ENCODE measurements around the gene PRPF38B. TPM values are rescaled to one million over a fixed set of nuclear protein-coding genes. Genes with fewer than 3 reads are reported as not detected.
"Not testable (repeated sequence)": the region's sequence is repeated elsewhere in the genome, so short reads cannot be mapped to it uniquely, and the experiment has no call there.

PRPF38B gene
- total RNA-seq, 2 experiments from 2014 or later, result 50.4 to 52.2 TPM

DNA sequence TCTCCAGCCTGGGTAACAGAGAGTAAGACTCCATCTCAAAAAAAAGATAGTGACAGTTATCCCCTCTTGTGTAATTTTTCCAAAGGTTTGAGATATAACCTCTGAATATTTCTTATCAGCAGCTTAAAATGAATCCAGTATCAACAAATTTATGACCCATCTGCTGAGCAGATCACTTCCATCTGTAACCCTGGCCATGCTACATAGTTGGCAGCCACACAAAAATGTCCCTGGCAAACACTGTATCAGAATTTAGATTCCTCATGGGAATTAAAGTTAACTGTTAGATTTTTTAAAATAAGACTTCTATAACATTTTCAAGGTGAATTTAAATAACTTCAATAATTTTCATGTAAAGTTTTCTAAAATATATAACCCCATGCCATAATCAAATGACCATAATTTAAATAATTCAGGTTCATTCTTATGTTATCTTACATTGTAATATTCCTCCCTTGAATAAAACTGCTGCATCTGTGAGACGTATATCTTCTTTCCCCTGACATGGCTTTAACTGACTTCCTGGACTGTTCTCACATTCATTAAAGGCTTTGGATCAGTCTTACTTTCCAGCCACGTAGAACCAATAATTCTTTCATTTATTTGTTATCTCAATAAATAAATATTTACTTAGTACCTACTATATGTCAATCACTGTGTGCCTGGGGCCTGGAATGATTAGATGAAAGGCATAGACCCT, 5.3 kb upstream of the PRPF38B start:
- intact Hi-C loops (cut with micrococcal nuclease), result no loop called here
- no peaks in the 10 kb centered on the region for H3K27me3 Mint-ChIP-seq (ENCODE audit: low read depth)
- CTCF ChIA-PET, result no interaction called here
- no peak overlapping the region for H3K27ac Mint-ChIP-seq
- H3K9me3 Mint-ChIP-seq, result no peaks in the 10 kb centered on the region
- H3K4me1 Mint-ChIP-seq (ENCODE audit: low read depth), result peaks cover 15% of the 10 kb centered on the region
- no peak overlapping the region for H3K4me3 Mint-ChIP-seq
- DNase-seq, result no peak
- no peaks in the 10 kb centered on the region for H3K36me3 Mint-ChIP-seq (ENCODE audit: low read depth)

DNA sequence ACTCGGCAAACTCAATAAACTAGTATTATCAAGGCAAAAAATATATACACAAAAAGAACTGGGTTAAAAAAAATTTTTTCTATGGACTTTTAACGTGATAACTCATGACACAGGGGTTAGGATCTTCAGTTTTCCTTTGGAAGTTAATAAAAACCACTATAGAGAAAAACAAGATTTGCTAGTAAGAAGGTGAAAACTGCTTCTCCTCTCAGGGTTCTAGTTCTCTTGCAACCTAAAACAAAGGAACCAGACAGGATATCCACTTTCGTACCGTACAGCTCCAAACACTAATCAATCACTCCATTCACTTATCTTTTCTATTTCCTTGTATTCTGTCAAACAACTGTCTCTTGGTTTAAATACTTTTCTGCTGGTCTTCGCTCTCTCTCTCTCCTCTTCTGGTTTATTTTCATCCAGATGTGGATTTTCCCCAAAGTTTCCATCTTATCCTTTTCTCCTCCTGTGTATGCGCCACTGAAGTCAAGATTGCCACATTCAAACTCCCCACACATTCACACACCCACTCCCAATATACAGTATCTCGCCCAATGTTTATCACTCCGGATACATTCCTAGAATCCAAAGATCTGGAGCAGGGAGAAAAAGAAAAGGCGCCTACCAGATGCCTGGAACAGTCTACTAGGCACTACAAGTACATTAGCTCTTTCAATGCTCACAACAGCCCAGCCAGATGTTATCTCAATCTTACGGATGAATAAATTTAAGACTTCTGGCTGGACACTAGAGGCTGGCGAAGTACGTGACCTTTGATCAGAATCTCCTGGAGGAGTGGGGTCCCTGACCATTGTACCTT, 775 bp upstream of the PRPF38B start:
- no peaks in the 10 kb centered on the region for H3K9me3 Mint-ChIP-seq
- intact Hi-C loops (cut with micrococcal nuclease), result loop anchor here (5.0 kb wide), 3 partner anchors 136 to 351 kb away; partner anchors contain the start of gene WDR47
- no peaks in the 10 kb centered on the region for H3K27me3 Mint-ChIP-seq (ENCODE audit: low read depth)
- H3K4me3 Mint-ChIP-seq, result peak overlapping the region; percentile 86
- no peak for DNase-seq
- H3K4me1 Mint-ChIP-seq (ENCODE audit: low read depth), result peaks cover 30% of the 10 kb centered on the region
- peak overlapping the region; percentile 98 for H3K27ac Mint-ChIP-seq
- CTCF ChIA-PET, result interaction anchor here (0.6 to 3.0 kb wide), 5 partner anchors 10 to 46 kb away, joined by 3 to 28 read pairs (median 4); no protein-coding TSS in a partner anchor
- peaks cover 31% of the 10 kb centered on the region for H3K36me3 Mint-ChIP-seq (ENCODE audit: low read depth)

DNA sequence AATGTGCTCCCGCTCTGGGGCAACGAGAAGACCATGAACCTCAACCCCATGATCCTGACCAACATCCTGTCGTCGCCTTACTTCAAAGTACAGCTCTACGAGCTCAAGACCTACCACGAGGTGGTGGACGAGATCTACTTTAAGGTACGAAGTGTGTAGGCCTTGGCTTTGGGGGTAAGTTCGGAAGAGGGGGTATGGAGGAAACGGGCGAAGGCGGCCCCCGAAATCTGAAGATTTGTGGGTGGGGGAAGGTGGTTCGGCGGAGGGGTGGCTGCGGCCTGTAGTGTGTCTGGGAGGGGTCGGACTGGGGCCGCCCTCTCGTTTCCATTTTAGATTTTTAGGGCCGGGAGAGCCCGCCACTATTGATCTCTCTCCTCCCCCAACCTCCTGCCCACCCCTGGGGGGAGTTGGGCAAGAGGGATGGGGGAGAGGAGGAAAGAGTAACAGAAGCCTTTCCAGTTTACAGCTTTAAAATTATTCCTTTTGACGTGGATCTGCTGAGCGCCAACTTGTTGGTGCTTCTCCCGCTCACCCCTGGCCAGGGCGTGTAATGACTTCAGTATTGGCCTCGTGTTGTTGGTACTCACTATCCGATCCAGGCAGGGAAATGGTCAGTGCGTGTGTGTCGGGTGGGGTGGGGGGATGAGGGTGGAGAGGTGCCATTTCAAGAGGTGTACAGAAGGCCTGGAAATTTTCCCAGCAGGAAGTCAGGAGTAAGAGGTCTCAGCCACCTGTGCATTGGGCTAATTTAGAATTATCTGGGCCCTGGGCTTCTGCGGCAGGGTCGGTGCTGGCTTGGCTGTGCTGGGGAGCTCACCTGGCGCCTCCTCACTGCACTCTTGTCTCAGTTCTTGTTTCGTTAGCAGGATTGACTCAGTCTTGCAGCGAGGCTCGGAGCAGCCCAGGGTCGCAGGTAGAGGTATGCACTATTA, 880 bp downstream of the PRPF38B start:
- peak overlapping the region; percentile 86 for H3K4me3 Mint-ChIP-seq
- CTCF ChIA-PET, result interaction anchor here (1.1 to 3.0 kb wide), 6 partner anchors 10 to 132 kb away, joined by 4 to 28 read pairs (median 6); partner anchors contain the start of genes EEIG2 and HENMT1
- H3K27ac Mint-ChIP-seq, result peak overlapping the region; percentile 98
- no peaks in the 10 kb centered on the region for H3K27me3 Mint-ChIP-seq (ENCODE audit: low read depth)
- peak; percentile 80 for DNase-seq
- no peaks in the 10 kb centered on the region for H3K9me3 Mint-ChIP-seq
- intact Hi-C loops (cut with micrococcal nuclease), result loop anchor here (1.0 to 5.0 kb wide), 18 partner anchors 11 to 1646 kb away; partner anchors contain the start of genes CLCC1, GPSM2, HENMT1 and RBM15
- H3K4me1 Mint-ChIP-seq (ENCODE audit: low read depth), result peaks cover 43% of the 10 kb centered on the region
- peaks cover 43% of the 10 kb centered on the region for H3K36me3 Mint-ChIP-seq (ENCODE audit: low read depth)

DNA sequence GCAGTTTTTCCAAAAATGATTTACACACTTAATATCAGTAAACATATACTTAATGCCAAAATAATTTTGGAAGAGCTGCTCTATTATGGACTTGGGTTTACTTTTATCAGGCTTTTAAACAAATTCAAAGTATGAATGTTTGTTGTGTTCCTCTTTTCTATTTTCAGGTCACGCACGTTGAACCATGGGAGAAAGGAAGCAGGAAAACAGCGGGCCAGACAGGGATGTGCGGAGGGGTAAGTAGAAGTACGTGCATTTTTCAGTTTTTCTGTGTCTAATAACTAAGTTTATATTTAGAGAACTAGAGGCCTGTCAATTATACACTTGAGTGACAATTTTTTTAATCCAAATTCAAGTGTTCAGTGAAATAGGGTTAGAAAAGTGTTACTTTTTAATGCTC, 3.4 kb downstream of the PRPF38B start:
- H3K27ac Mint-ChIP-seq, result peak overlapping the region; percentile 83

DNA sequence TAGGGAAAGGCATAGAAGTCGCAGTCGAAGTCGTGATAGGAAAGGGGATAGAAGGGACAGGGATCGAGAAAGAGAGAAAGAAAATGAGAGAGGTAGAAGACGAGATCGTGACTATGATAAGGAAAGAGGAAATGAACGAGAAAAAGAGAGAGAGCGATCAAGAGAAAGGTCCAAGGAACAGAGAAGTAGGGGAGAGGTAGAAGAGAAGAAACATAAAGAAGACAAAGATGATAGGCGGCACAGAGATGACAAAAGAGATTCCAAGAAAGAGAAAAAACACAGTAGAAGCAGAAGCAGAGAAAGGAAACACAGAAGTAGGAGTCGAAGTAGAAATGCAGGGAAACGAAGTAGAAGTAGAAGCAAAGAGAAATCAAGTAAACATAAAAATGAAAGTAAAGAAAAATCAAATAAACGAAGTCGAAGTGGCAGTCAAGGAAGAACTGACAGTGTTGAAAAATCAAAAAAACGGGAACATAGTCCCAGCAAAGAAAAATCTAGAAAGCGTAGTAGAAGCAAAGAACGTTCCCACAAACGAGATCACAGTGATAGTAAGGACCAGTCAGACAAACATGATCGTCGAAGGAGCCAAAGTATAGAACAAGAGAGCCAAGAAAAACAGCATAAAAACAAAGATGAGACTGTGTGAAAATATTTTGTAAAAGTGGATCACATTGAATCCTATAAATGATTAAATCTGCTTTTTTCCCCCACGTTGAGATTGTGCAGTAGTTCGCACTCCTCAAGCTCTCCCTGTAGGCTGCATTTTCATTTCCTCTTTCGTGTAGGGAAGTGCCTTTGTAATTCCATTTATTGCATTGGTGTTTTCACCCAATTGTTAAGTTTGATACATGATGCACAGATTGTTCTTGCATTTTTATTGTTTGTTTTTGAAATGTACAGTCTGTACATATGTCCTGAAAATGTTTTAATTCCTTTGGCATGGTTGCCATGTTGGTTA, 7.5 kb downstream of the PRPF38B start:
- Mint-ChIP-seq H3K4me1 (ENCODE audit: low read depth) (peaks cover 50% of the 10 kb centered on the region), H3K9me3 (no peaks in the 10 kb centered on the region), H3K36me3 (ENCODE audit: low read depth) (peaks cover 50% of the 10 kb centered on the region), H3K27ac (peak overlapping the region; percentile 76), H3K4me3 (peak overlapping the region; percentile 56), H3K27me3 (ENCODE audit: low read depth) (no peaks in the 10 kb centered on the region)
- CTCF ChIA-PET, result no interaction called here
- DNase-seq, result no peak
- intact Hi-C loops (cut with micrococcal nuclease), result no loop called here

More for the DNA sequence above, 3.4 kb downstream of the PRPF38B start:
- CTCF ChIA-PET, result no interaction called here
- no peaks in the 10 kb centered on the region for H3K9me3 Mint-ChIP-seq
- H3K4me1 Mint-ChIP-seq (ENCODE audit: low read depth), result peaks cover 55% of the 10 kb centered on the region
- intact Hi-C loops (cut with micrococcal nuclease), result no loop called here
- DNase-seq, result no peak
- H3K4me3 Mint-ChIP-seq, result peak overlapping the region; percentile 64
- no peaks in the 10 kb centered on the region for H3K27me3 Mint-ChIP-seq (ENCODE audit: low read depth)
- peaks cover 64% of the 10 kb centered on the region for H3K36me3 Mint-ChIP-seq (ENCODE audit: low read depth)

DNA sequence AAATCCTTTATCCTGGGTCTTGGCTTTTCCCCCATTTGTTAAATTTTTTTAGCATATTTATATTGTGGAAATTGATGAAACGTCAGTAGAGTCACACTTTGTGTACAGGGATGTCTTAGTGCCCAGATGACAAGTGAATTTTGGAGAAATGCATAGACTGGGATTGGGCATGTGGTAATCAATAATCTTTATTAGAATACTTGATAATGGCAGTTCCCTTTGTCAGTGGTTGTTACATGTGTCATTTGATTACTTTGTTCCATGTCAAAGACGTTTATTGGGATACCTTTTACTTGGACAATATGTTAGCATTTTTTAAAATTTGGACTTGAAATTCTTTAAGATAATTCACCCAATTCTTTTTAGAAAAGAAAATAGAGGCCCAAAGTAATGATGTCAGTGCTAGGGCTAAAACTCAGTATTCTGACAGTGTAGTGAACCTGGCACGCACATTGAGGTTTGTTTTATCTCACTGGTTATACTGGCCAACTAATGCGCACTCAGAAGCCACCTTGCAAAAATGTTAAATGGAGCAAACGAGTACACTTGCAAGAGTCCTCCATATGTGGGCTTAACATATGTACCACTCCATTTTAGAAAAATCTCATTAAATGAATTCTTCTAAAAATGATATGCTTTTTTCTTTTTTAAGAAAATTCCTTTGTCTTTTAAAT, 9.2 kb downstream of the PRPF38B start:
- DNase-seq, result no peak
- Mint-ChIP-seq H3K9me3 (no peaks in the 10 kb centered on the region), H3K4me3 (no peak overlapping the region), H3K36me3 (ENCODE audit: low read depth) (peaks cover 40% of the 10 kb centered on the region), H3K27ac (peak overlapping the region; percentile 37), H3K4me1 (ENCODE audit: low read depth) (peaks cover 44% of the 10 kb centered on the region), H3K27me3 (ENCODE audit: low read depth) (no peaks in the 10 kb centered on the region)
- CTCF ChIA-PET, result interaction anchor here (0.6 kb wide), 1 partner anchor 86 kb away, joined by 4 read pairs; no protein-coding TSS in a partner anchor
- intact Hi-C loops (cut with micrococcal nuclease), result no loop called here

DNA sequence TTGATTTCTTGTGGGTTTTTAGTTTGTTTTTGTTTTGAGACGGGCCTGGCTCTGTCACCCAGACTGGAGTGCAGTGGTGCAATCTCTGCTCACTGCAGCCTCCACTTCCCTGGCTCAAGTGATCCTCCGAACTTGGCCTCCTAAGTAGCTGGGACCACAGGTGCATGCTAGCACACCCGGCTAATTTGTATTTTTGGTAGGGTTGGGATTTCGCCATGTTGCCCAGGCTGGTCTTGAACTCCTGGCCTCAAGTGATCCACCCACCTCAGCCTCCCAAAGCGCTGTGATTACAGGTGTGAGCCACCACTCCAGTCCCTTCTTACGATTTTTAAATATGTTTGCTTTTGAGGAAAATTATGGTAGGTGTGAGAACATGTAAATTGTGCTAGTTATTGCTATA, 10.0 kb downstream of the PRPF38B start:
- peaks cover 38% of the 10 kb centered on the region for H3K4me1 Mint-ChIP-seq (ENCODE audit: low read depth)
- CTCF ChIA-PET, result interaction anchor here (1.7 kb wide), 1 partner anchor 10 kb away, joined by 4 read pairs; the partner anchor contains the start of gene PRPF38B
- H3K9me3 Mint-ChIP-seq; intact Hi-C loops (cut with micrococcal nuclease); DNase-seq; H3K4me3 Mint-ChIP-seq; H3K27me3 Mint-ChIP-seq (ENCODE audit: low read depth): not testable (repeated sequence)
- peaks cover 33% of the 10 kb centered on the region for H3K36me3 Mint-ChIP-seq (ENCODE audit: low read depth)
- peak overlapping the region; percentile 50 for H3K27ac Mint-ChIP-seq

DNA sequence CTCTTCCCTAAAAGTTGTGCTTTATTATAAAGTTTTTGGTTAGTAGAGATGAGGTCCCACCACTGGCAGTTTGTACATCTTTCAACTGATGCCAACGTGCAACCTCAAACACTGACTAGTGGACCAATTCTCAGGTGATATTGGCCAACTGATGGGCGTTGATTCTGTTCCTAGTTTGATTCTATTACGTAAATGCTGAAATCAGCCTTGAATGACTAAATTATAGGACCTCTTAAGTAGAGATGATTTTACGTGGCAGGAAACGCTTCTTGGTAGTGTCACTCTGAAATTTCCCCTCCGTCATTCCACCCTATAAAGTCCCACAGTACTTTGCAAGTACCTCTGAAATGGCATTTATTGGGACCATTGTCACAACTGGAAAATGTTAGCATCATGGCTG, 11.8 kb downstream of the PRPF38B start:
- H3K36me3 Mint-ChIP-seq (ENCODE audit: low read depth), result peaks cover 20% of the 10 kb centered on the region
- peaks cover 28% of the 10 kb centered on the region for H3K4me1 Mint-ChIP-seq (ENCODE audit: low read depth)
- intact Hi-C loops (cut with micrococcal nuclease), result loop anchor here (1.0 kb wide), 2 partner anchors 12 to 42 kb away; partner anchors contain the start of genes PRPF38B and STXBP3
- CTCF ChIA-PET, result no interaction called here
- H3K9me3 Mint-ChIP-seq, result no peaks in the 10 kb centered on the region
- DNase-seq, result peak; percentile 21
- peak overlapping the region; percentile 84 for H3K27ac Mint-ChIP-seq
- H3K27me3 Mint-ChIP-seq (ENCODE audit: low read depth), result no peaks in the 10 kb centered on the region
- H3K4me3 Mint-ChIP-seq, result no peak overlapping the region

DNA sequence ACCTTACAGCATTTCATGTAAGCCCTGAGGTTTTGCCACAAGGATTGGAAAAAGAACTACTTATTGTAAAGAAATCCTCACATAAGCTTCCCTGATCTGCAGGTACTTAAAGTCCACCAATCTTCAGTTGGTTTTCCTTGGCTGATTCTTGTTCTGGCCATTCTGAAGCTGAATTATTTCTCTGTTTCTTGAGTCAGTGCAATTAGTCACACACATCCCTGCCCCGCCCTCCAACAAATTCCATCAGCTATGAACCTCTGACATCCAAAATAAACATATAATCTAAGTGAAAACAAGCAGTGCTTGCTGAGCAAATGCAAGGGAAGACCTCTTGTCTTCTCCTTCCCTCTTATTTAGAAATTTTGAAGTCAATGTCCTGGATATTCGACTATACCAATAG, 12.4 kb downstream of the PRPF38B start:
- Mint-ChIP-seq H3K36me3 (ENCODE audit: low read depth) (peaks cover 15% of the 10 kb centered on the region), H3K9me3 (no peaks in the 10 kb centered on the region), H3K27me3 (ENCODE audit: low read depth) (no peaks in the 10 kb centered on the region), H3K4me3 (no peak overlapping the region), H3K27ac (peak overlapping the region; percentile 44), H3K4me1 (ENCODE audit: low read depth) (peaks cover 23% of the 10 kb centered on the region)
- no peak for DNase-seq
- intact Hi-C loops (cut with micrococcal nuclease), result loop anchor here (1.0 kb wide), 2 partner anchors 12 to 42 kb away; partner anchors contain the start of genes PRPF38B and STXBP3
- CTCF ChIA-PET, result interaction anchor here (1.2 kb wide), 1 partner anchor 12 kb away, joined by 4 read pairs; the partner anchor contains the start of gene PRPF38B

DNA sequence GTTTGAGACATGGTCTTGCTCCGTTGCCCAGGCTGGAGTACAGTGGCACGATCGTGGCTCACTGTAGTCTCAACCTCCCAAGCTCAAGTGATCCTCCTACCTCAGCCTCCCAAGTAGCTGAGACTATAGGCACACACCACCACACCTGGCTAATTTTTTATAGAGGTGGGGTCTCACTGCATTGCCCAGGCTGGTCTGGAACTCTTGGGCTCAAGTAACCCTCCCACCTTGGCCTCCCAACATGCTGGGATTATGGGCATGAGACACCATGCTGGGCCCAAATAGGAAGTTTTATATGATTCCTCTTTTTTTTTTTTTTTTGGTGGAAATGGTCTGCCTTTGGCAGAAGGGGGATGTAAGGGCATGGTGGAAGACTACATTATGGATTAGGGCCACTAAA, 14.5 kb downstream of the PRPF38B start:
- H3K36me3 Mint-ChIP-seq (ENCODE audit: low read depth), result peaks cover 6% of the 10 kb centered on the region
- CTCF ChIA-PET, result no interaction called here
- H3K9me3 Mint-ChIP-seq, result no peaks in the 10 kb centered on the region
- DNase-seq, result no peak
- no peak overlapping the region for H3K4me3 Mint-ChIP-seq
- intact Hi-C loops (cut with micrococcal nuclease), result no loop called here
- H3K27ac Mint-ChIP-seq, result no peak overlapping the region
- H3K4me1 Mint-ChIP-seq (ENCODE audit: low read depth), result peaks cover 15% of the 10 kb centered on the region
- H3K27me3 Mint-ChIP-seq (ENCODE audit: low read depth), result no peaks in the 10 kb centered on the region
